Dermis blood vessel endothelial cell (primary cell): ENCODE data around the gene INO80. TPM values are rescaled to one million over a fixed set of nuclear protein-coding genes. Genes with fewer than 3 reads are reported as not detected.

ENCODE experiments used
- DNase-seq: peaks from one replicate; pipeline ENCODE4 v3.0.0; 2010
- total RNA-seq: library from RNA; depleted of rRNA; stranded (reverse); fragments of >200 nt; gene quantifications from 2 replicates; pipeline ENCODE4 v1.2.3, GENCODE V29; 2014

INO80 gene
- total RNA-seq, 1 donor from 2014 or later, result 26.2 TPM

DNA sequence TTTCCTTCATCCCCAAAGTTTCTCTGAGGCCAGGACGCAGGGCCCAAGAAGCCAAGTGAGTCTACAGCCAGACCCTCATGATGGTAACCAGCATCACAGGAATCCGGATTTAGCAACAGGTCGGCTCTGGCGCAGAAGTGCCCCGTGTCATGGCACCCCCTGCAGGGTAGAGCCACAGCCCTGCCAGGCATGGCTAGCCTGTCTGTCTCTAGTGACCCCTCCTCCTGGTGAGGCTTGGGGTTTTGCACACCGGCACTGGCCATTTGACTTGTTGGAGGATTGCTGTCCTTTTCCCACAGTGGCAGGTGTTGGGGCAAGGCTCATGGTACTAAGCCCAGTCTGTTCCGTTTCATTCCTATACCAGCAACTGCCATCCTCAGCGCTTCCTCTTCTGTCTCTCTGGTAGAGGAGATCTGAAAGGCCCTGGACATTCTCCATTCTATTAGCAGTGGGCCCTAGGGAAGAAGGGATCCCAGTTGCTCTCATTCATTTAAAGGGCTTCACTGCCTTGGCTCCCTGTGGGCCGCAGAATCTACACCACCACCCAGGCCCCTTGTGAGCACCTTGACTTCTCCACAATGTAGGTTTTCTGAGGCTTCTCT is 172.2 kb downstream of the INO80 start:
- no peak for DNase-seq

DNA sequence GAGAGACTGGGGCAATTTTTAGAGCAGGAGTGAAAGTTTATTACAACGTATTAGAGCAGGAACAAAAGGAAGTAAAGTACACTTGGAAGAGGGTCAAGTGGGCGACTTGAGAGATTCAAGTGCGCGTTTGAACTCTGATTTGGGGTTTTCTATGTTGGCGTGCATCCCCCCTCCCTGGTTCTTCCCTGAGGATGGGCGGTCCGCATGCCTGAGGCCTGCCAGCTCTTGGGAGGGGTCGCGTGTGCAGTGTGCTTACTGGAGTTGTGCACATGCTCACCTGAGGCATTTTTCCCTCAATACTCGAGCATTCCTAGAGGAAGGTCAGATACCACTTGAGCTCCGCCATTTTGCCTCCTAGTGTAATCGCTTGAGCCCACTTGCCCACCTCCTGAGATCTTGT is 173.2 kb downstream of the INO80 start:
- DNase-seq, result no peak

DNA sequence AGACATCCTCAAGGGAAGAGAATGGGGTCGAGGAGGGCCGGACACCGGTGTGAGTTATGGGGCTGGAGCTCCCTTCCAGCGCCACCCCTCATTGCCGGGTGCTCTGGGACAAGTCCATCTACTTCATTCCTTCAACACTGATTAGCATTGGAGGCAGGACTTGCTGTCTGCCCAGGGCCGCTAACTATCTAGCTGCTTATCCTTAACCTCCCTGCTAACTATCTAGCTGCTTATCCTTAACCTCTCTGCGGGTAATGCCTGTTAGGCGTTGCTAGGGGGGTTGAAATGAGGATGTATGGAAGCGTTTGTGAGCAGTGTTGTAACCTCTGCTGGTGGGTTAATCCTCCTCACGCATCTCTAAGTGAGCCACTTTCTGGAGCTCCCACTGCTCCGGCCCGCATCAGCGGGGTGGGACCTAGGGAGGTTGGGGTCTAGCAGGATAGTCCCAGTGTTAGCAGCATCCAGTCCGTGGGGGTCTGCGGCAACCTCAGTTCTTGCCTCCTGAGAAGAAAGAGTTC is 173.7 kb downstream of the INO80 start:
- peak; percentile 47 for DNase-seq

DNA sequence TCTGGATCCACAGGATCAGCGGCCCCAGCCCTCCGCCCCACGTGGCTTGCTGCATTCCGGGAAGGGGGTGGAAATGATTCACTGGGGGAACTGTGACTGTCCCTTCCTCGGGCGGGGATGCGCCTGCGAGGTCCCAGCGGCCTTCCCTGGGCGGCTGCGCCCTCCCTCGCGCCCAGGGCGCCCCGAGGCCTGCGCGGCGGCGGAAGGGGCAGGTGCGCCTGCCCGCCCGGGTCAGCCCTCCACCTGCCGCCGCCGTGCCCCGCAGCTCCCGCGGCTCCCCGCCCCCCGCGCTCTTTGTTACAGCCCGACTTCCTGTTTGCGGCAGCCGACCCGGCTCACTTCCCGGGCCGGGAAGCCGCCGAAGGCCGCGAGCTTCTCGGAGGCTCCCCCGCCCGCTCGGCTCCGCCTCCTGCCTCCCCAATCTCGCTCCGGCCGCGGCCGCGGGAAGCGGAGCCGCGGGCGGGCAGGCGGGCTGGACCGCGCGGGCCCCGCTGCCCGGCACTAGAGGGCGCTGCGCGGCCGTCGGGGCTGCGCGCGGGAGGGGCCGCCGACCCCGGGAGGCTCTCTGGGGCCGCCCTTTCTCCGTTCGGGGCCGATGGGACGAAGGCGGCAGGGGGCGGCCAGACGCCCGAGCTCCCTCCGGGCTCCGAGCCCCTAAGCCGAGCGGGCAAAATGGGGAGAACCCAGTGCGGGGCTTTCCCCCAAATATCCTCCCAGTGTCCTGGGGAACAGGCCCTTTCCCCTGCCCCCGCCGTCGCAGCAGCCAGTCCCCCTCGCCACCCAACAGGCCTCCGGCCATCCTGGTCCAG is 174.3 kb downstream of the INO80 start:
- DNase-seq, result peak; percentile 92

DNA sequence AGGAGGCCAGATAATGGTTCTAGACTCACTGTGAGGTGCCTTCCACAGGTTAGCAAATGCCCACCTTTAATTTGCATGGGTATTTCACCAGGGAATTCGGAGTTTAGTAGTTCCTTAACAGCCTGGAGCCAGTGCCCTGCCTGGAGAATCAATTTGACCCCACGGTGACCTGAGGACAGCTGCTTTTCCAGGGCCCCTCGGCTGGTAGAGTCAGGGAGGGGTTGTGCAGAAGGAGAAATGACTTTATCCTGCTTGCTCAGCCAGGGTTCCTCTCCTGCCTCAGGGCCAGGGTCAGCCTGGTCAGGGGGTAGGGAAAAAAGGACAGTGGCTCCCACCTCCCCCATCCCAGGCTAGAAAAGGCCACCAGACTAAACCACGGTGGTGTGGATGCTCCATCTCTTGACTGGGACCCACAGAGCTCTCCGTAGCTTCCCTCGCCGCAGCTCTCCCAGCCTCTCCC is 175.0 kb downstream of the INO80 start:
- DNase-seq, result no peak

DNA sequence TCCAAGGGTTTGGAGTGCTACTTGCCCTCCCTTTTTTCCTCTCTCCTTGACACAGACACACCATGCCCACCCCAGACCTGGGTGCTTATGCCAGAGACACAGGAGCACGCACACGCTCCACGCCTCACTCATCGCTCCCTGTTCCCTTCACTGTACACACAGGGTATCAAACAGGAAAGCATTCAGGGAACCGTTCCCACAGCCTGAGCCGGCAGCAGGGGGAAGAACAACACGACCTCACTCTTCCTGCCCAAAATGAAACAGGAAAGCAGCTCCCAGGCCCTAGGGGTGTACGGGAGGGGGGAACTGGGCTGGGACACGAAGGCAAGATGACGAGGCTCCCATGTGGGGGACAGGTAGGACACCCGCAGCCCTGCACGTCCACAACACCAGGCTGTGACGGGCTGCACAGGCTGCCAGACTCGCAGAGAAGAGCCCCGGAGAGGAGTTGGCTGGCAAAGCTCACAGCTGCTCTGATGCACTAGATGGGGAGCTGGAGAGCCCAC is 175.7 kb downstream of the INO80 start:
- DNase-seq, result peak; percentile 91

DNA sequence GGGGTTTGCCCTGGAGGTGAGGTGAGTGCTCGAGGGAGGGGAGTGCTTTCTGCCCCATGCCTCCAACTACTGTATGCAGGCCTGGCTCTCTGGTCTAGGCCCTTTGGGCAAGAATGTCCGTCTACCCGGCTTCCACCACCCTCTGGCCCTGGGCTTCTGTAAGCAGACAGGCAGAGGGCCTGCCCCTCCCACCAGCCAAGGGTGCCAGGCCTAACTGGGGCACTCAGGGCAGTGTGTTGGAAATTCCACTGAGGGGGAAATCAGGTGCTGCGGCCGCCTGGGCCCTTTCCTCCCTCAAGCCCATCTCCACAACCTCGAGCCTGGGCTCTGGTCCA is 177.6 kb downstream of the INO80 start:
- no peak for DNase-seq

DNA sequence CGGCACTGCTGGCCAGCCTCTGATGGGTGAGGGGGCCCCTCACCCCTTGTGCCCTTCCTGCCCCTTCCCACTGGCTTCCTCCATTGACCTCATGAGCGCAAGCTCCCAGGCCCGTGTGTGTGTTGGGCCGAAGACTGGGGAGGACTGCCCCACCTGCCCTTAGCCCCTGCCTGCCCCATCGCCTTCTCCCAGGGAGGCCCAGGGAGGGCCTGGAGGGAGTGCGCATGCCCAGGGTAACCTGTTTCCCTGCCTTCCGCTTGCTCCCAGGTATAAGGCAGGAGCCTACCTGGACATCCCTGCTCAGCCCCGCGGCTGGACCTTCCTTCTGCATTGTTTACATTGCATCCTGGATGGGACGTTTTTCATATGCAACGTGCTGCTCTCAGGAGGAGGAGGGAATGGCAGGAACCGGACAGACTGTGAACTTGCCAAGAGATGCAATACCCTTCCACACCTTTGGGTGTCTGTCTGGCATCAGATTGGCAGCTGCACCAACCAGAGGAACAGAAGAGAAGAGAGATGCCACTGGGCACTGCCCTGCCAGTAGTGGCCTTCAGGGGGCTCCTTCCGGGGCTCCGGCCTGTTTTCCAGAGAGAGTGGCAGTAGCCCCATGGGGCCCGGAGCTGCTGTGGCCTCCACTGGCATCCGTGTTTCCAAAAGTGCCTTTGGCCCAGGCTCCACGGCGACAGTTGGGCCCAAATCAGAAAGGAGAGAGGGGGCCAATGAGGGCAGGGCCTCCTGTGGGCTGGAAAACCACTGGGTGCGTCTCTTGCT is 178.1 kb downstream of the INO80 start:
- peak; percentile 62 for DNase-seq

DNA sequence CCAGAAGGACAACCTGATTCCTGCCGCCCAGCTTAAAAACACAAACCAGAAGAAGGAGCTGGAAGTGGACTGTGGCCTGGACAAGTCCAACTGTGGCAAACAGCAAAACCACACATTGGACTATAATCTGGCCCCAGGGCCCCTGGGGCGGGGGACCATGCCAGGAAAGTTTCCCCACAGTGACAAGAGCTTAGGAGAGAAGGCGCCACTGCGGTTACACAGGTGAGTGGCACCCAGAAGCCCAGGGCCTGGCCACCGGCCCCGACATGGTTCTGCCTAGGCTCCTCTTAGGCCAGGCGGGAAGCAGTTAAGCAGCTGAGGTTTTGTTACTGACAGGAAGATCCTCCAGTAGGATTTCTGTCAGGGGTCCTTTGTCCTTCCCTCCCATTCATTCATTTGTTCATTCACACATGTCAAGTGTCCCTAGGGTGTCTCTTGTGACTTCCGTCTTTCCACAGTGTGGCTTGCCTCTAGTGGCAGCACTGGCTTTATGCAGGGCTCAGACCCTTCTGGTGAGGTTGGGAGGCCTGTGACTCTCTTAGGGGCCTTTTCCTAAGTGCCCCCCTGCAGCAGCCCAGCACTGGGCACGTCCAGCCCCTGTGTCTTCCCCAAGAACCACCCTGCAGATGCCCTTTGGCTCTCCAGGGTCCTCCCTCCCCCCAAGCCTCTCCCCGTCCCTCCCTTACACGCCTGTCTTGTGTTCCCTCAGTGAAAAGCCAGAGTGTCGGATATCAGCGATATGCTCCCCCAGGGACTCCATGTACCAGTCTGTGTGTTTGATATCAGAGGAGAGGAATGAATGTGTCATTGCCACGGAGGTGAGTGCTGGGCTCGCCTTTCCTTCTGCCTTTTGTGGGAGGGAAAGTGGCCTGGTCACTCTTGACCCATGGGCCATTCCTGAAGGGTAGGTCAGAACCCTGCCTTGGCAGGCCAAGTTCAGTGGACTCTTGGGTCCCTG is 179.1 kb downstream of the INO80 start:
- DNase-seq, result peak; percentile 41

DNA sequence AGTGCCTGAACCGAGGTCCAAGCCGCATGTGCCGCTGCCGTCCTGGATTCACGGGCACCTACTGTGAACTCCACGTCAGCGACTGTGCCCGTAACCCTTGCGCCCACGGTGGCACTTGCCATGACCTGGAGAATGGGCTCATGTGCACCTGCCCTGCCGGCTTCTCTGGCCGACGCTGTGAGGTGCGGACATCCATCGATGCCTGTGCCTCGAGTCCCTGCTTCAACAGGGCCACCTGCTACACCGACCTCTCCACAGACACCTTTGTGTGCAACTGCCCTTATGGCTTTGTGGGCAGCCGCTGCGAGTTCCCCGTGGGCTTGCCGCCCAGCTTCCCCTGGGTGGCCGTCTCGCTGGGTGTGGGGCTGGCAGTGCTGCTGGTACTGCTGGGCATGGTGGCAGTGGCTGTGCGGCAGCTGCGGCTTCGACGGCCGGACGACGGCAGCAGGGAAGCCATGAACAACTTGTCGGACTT is 179.8 kb downstream of the INO80 start:
- no peak for DNase-seq

DNA sequence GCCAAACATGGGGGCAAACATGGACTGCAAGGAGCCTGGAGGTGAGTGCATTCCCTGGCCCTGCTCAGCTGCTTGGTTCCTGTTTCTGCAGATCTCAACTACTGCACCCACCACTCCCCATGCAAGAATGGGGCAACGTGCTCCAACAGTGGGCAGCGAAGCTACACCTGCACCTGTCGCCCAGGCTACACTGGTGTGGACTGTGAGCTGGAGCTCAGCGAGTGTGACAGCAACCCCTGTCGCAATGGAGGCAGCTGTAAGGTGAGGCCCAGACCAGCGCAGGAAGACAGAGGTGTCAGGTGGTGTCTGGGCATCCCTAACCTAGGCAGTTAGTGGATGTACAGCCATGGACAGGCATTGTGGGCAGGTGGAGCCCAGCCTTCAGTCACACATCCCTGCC is 181.6 kb downstream of the INO80 start:
- no peak for DNase-seq

DNA sequence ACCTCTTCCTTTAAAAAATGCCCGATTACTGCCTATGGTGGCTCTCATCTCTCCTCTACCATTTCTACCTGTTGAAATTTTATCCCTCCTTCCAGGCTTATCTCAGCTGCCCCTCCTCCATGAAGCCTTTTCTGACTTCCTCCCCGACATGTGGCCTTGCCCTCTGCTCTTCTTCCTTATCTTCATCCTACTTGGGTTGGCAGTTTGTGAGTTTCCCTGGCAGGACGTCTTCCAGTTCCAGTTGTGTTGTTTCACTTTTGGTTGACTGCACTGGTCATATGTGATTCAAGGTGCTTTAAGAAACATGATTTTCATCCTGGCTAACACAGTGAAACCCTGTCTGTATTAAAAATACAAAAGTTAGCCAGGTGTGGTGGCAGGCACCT is 182.6 kb downstream of the INO80 start:
- DNase-seq, result no peak

DNA sequence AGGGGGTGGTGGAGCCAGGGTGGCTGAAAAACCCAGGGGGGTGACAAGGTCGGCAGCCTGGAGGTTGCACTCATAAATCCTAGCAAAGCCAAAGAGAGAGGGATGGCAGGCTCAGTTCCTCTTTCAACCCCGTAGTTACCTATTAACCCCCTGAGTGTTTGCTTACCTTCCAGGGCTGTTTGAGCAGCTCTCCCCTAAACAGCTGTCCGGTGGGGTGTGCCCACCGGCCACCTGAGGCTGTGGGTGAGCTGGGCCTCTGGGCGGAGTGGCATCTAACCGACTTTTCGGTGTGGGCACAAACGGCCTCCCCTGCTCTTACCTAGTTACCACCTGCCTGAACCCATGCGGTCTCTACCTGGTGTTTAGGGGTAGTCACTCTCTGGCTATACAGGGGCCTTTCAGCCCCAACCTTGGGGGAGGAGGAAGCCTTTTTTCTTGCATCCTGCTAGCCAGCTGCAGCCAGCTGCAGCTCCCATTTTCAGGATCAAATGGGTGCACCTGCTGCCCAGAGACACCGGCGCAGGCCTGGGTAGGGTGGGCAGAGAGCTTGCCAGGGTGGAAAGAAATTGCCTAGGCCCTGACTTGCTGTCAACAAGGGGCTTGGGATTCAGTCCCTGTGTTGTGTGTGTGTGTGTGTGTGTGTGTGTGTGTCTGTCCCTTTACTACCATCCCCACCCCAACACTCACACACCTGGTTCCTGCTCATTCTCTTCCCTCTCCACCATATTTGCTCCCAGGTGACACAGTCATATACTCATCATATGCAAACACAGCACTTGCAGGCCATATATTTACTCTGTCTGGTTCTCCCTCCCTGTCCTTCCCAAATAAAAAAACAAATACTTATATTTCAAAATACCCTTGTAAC is 183.2 kb downstream of the INO80 start:
- no peak for DNase-seq

DNA sequence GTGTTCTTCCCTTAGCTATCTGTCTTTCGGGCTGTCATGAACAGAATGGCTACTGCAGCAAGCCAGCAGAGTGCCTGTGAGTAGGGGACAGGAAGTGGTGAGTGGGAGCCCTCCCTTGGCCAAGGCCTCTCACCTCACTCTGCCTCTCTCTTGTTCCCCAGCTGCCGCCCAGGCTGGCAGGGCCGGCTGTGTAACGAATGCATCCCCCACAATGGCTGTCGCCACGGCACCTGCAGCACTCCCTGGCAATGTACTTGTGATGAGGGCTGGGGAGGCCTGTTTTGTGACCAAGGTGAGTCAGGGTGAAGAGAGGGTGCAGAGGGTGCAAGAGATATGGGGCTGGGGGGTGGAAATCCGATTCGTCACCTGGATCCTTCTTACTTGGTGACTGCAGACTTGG is 183.9 kb downstream of the INO80 start:
- DNase-seq, result peak; percentile 32

DNA sequence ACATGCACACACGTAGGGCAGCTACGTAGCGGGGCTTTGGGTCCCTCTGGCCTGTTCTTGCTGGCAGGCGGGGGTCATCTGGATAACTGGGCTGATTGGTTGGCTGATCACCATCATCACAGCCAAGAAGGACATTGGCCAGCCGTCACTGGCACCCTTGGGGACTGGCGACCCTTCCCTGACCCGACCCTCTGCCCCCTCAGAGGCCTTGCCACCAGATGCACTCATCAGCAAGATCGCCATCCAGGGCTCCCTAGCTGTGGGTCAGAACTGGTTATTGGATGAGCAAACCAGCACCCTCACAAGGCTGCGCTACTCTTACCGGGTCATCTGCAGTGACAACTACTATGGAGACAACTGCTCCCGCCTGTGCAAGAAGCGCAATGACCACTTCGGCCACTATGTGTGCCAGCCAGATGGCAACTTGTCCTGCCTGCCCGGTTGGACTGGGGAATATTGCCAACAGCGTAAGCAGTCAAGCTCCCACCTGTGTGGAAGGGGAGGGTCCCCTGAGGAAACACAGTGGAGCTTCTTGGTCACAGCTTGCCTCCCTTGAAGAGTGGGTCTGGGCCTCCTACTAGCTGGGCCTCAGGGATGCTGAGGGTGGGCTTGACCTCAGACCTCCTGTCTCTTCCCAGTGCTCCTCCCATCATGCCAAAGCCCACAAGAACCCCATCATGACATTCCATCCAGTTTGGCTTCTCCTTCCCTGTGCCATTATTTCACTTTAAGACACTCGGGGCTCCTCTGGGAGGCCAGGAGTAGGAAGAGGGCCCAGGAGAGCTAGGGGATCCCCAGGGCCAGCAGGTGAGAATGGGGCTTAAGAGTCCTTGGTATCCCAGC is 184.6 kb downstream of the INO80 start:
- DNase-seq, result peak; percentile 44

DNA sequence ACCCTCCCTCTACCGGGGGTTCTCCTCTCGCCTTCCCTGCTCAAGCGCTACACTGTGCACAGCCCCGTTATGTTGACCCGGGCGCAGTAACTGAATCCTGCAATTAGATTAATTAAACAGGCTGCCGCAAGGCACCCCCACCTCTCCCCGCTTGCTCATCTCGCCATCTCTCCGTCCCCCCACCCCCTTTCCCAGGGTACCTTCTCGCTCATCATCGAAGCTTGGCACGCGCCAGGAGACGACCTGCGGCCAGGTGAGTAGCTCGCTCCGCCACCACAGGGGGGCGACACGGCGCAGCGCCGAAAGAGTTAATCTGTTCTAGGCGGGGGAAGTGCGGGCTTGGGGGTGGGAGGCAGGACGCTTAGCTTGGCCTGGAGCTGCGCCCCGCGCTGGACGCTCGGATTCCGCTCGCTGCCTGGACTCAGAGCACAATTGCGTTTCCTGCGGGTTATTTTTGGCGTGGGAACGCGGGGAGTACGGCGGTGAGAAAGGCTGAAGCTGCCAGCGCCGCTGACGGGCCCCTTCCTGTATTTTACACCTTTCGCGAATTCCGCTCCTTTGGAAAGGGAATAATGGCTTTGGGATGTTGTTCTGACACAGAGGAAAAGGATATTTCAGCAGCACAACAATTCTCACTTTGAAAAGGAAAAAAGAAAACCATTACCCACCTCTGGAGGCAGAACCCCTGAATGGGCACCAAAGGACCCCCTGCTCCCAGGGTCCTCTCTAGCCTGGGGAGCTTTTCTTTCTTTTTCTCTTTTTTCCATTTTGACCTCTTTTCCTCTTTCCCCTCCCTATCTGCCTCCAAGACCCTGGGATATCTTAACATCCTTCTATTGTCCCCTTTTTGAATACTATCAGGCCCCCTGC is 185.4 kb downstream of the INO80 start:
- peak; percentile 98 for DNase-seq

DNA sequence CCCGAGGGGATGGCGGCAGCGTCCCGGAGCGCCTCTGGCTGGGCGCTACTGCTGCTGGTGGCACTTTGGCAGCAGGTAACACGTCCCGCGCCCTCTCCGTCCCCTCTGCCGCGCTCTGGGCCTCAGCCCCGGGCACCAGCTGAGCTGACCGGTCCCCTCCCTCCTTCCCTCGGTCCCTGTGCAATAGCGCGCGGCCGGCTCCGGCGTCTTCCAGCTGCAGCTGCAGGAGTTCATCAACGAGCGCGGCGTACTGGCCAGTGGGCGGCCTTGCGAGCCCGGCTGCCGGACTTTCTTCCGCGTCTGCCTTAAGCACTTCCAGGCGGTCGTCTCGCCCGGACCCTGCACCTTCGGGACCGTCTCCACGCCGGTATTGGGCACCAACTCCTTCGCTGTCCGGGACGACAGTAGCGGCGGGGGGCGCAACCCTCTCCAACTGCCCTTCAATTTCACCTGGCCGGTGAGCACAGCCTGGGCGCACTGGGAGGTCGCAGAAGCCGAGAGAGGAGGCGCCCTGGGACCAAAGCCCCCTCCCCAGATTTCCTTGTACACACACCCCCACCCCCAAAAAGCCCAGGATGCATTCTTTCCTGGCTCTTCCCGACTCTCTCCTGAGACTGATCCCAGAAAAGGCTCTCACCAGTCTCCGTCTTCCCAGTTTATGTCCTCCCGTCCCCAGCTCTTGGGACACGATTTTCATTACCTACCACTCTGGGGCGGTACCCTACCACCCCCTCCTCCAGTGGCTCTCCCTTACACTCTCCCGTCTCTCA is 186.2 kb downstream of the INO80 start:
- peak; percentile 71 for DNase-seq
